GM18505 (cell line): ENCODE results near the gene TRPT1.

Experiments used
- ATAC-seq: cut with Tn5 transposase; IDR thresholded peaks from one replicate; pipeline ENCODE4 v1.9.1; 2021; ENCODE audit not compliant: unreplicated experiment
- POLR2A ChIP-seq: IDR thresholded peaks from 4 replicates; pipeline ENCODE4 v1.6.1; 2011; ENCODE audit warnings: borderline replicate concordance; ENCODE audit not compliant: insufficient read depth, insufficient read length; ENCODE audit errors: extremely low read depth

Gene TRPT1

DNA sequence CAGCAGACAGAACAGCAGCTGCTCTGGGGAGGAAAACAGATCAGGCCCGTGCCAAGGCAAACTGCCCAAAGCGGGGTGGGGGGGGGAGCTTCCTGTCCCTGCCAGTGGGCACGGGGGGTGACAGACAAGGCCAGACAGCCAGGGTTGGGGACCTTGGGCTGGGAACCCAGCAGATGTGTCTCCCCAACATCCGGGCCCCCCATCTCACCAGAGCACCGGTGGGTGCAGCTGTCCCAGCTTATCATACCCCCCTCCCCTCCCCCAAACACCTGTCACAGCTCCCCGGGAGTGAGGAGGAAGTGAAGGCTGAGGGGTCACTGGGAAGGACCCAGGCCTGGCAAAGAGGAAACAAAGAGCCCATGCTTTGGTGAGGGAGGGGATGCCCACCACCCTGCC is 19.4 kb upstream of the TRPT1 start:
- no peak for ATAC-seq

GRCh38 chr11:64244966-64245365 is 19.0 kb upstream of the TRPT1 start:
- no peak for ATAC-seq
- TF ChIP-seq POLR2A: no peak

More for the DNA sequence above, 19.4 kb upstream of the TRPT1 start:
- TF ChIP-seq POLR2A: no peak

- no peak for ATAC-seq
- no peak for TF ChIP-seq POLR2A
Measured at GRCh38 chr11:64244107-64244506, 18.1 kb upstream of the TRPT1 start.

- no peak for ATAC-seq
- no peak for TF ChIP-seq POLR2A
Measured at GRCh38 chr11:64243236-64243854, 17.4 kb upstream of the TRPT1 start.

- TF ChIP-seq POLR2A: peak; percentile 69
- ATAC-seq: peak; percentile 63
Measured at GRCh38 chr11:64241491-64242374, 15.7 kb upstream of the TRPT1 start.

DNA sequence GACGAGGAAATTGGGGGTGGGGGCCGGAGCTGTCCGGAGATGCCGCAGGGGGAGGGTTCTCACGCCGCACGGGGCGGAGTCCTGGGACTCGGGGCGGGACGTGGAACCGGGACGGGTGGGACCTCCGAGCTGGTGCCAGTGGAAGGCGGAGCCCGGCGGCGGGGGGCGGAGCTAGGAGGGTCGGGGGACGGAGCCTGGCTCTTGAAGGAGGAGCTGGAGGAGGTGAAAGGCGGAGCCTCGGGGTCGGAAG is 15.2 kb upstream of the TRPT1 start:
- no peak for ATAC-seq
- TF ChIP-seq POLR2A: no peak

DNA sequence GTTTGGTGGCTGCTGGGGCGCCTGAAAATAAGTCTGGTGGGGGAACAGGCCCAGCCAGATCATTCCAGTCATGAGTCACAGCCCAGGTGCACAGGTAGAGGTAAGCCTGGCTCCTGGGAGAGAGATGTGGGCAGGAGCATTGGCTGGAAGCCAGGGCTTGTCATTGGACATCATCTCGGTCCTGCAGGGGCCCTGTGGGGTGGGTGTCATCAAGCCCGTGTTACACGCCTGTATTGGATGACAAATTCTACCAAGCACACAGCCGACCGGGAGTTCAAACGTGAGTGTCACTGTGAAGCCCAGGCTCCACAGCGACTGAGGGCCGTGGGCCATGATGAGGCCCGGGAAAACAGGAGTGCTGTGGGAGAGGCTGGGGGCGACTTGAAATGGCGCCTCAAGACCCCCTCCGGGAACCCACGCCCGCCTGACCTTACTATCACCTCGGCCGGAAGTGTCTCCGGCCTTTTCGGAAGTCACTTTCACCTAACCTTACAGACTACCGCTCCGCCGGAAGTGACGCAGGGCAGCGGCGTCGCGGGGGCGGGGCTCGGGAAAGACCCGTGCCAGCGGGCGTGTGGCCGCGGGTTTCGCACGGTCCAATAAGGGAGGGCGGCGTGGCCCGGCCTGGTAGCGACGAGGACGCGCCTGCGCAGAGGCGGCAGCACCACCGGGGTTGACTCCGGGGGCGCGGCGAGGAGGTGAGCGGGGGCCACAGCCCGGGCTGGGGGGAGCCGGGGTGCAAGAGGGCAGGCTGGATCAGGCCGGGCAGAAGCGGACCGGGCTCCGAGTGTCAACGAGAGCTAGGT is 14.7 kb upstream of the TRPT1 start, which contains the start of gene FKBP2:
Gene FKBP2, plus strand, starts transcription at position 661 of the 806 bp plus-strand sequence. CDS start 1,293 bp downstream, outside the sequence.
- peak; percentile 96 for TF ChIP-seq POLR2A
- ATAC-seq: peak; percentile 54

GRCh38 chr11:64239662-64240434 is 13.9 kb upstream of the TRPT1 start:
- ATAC-seq: peak; percentile 2
- TF ChIP-seq POLR2A: no peak

- no peak for TF ChIP-seq POLR2A
Measured at GRCh38 chr11:64238999-64239398, 13.0 kb upstream of the TRPT1 start.

GRCh38 chr11:64238076-64238475 is 12.1 kb upstream of the TRPT1 start:
- ATAC-seq: no peak
- peak; percentile 36 for TF ChIP-seq POLR2A

More at GRCh38 chr11:64238999-64239398, 13.0 kb upstream of the TRPT1 start:
- no peak for ATAC-seq

DNA sequence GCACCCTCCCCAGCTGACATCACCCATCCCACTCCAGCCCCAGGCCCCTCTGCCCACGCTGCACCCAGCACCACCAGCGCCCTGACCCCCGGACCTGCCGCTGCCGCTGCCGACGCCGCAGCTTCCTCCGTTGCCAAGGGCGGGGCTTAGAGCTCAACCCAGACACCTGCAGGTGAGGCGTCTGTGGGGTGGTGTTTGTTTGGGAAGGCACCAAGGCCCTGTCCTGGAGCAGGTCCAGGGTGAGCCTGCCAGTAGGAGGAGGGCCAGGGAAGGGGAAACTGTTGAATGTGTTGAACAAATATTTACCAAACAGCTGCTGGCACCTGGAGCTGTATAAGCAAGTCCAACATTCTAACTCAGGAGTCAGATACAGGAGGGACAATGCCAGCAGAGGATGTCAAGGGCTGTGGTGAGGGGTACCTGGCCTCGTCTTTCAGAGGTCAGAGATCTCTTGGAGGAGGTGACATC is 11.5 kb upstream of the TRPT1 start:
- no peak for TF ChIP-seq POLR2A
- ATAC-seq: no peak

- ATAC-seq: no peak
- no peak for TF ChIP-seq POLR2A
Measured at GRCh38 chr11:64235437-64236161, 9.6 kb upstream of the TRPT1 start.
